Measurements from ENCODE around the gene TMEM178B. TPM values are rescaled to one million over a fixed set of nuclear protein-coding genes. Genes with fewer than 3 reads are reported as not detected.
A peak's percentile ranks its signal among the peaks of the same experiment; 100 is the strongest.
"Not testable (repeated sequence)": the region's sequence is repeated elsewhere in the genome, so short reads cannot be mapped to it uniquely, and the experiment has no call there.

TMEM178B gene
- 1 to 10 TPM in 1 of 7 donors, under 1 TPM in 6; 0.10 to 1.6 (median 0.30) TPM for total RNA-seq
- under 1 TPM; 0.13 to 0.52 TPM for polyA plus RNA-seq
- long read RNA-seq, donor 1, partial matches to known transcripts, result 0 of 1 reads
- long read RNA-seq, donor 1, other reads (novel, unspliced or antisense), result 1 of 1 reads
- long read RNA-seq, donor 2, result 0 reads
- long read RNA-seq, donor 3, result 0 reads

DNA sequence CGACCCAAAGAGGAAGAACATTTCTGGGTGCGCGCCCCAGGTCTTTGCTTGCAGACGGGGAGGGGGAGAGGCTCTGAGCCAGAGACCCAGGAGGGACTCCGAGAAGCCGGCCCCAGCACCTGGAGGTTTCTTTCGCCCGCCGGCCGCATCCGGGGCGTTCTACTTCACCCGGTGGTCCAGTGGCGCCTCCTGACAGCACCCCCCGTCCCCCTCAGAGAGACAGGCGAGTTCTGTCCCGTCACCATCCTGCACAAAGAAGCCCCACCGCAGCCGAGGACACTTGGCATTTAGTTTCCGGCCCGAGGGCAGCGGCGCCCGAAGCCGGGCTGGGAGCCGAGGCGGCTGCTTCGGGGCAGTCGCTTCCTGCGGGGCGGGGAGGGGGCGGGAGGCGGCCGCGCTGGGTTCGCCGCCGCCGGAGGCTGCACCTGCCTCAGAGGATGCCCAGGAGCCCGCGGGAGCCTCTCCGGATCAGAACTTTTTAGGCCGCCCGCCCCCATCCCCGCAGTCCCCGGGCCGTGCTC, at the start of gene TMEM178B:
Gene TMEM178B (plus strand): TSS at position 424 of the 521 bp plus-strand sequence.
- Histone ChIP-seq H3K9me3 (no peaks in the 10 kb centered on the region), H3K4me3 (peak within 1 kb of the TSS; percentile 37), H3K4me1 (ENCODE audit: insufficient read depth) (peaks cover 12% of the 10 kb centered on the region), H3K36me3 (no peaks in the 10 kb centered on the region), H3K27me3 (no peaks in the 10 kb centered on the region), H3K27ac (no peak within 1 kb of the TSS)
- 1% methylated on average over 24 to 47 of the region's 47 CpGs for WGBS, 3 donors
- no peak for DNase-seq
- intact Hi-C loops (cut with DNase I), result no loop called here
- TF ChIP-seq EP300 (IDR thresholded peaks at IDR 0.05), result no peak
- TF ChIP-seq, protein P1, sequence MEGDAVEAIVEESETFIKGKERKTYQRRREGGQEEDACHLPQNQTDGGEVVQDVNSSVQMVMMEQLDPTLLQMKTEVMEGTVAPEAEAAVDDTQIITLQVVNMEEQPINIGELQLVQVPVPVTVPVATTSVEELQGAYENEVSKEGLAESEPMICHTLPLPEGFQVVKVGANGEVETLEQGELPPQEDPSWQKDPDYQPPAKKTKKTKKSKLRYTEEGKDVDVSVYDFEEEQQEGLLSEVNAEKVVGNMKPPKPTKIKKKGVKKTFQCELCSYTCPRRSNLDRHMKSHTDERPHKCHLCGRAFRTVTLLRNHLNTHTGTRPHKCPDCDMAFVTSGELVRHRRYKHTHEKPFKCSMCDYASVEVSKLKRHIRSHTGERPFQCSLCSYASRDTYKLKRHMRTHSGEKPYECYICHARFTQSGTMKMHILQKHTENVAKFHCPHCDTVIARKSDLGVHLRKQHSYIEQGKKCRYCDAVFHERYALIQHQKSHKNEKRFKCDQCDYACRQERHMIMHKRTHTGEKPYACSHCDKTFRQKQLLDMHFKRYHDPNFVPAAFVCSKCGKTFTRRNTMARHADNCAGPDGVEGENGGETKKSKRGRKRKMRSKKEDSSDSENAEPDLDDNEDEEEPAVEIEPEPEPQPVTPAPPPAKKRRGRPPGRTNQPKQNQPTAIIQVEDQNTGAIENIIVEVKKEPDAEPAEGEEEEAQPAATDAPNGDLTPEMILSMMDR (IDR thresholded peaks at IDR 0.05), result no peak
- no peak for TF ChIP-seq POLR2A (IDR thresholded peaks at IDR 0.05)

DNA sequence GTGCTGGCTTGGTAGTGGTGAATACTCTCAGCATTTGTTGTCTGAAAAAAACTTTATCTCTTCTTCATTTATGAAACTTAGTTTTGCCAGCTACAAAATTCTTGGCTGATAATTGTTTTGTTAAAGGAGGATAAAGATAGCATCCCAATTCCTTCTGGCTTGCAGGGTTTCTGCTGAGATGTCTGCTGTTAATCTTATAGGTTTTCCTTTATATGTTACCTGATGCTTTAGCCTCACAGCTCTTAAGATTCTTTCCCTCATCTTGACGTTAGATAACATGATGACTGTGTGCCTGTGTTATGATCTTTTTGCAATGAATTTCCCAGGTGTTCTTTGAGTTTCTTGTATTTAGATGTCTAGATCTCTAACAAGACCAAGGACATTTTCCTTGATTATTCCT, 49.2 kb upstream of the TMEM178B start:
- Histone ChIP-seq H3K27ac (no peak overlapping the region), H3K4me1 (ENCODE audit: insufficient read depth) (no peaks in the 10 kb centered on the region), H3K9me3 (no peaks in the 10 kb centered on the region), H3K36me3 (no peaks in the 10 kb centered on the region), H3K4me3 (no peak overlapping the region), H3K27me3 (no peaks in the 10 kb centered on the region)
- WGBS, 3 donors, result 74 to 84% (median 84%) methylated on average over 1 of the region's 1 CpG
- no peak for TF ChIP-seq POLR2A (IDR thresholded peaks at IDR 0.05)
- no peak for TF ChIP-seq EP300 (IDR thresholded peaks at IDR 0.05)
- TF ChIP-seq, protein P1 (IDR thresholded peaks at IDR 0.05), result no peak
- intact Hi-C loops (cut with DNase I), result no loop called here
- DNase-seq, result no peak

DNA sequence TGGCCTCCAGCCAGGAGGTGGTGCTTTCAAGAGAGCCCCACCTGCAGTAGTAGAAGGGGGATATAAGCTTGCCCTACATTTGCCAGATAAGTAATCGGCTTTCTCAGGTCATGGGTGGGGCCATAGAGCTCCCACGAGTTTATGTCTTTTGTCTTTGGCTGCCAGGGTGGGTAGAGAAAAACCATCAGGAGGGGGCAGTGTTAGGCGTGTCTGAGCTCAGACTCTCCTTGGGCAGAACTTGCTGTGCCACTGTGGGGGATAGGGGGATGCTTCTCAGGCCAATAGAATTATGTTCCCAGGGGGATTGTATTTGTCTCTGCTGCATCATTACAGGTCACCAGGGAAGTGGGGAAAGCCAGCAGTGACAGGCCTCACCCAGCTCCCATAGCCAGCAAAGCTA, 46.8 kb upstream of the TMEM178B start:
- H3K9me3 ChIP-seq, result no peaks in the 10 kb centered on the region
- no peaks in the 10 kb centered on the region for H3K36me3 ChIP-seq
- intact Hi-C loops (cut with DNase I), result no loop called here
- H3K27ac ChIP-seq, result no peak overlapping the region
- WGBS, 3 donors, result 57 to 65% (median 62%) methylated on average over 3 of the region's 3 CpGs
- TF ChIP-seq, protein P1 (IDR thresholded peaks at IDR 0.05), result no peak
- TF ChIP-seq EP300 (IDR thresholded peaks at IDR 0.05) (no peak), POLR2A (IDR thresholded peaks at IDR 0.05) (no peak)
- no peak for DNase-seq
- no peaks in the 10 kb centered on the region for H3K27me3 ChIP-seq
- no peaks in the 10 kb centered on the region for H3K4me1 ChIP-seq (ENCODE audit: insufficient read depth)
- no peak overlapping the region for H3K4me3 ChIP-seq

DNA sequence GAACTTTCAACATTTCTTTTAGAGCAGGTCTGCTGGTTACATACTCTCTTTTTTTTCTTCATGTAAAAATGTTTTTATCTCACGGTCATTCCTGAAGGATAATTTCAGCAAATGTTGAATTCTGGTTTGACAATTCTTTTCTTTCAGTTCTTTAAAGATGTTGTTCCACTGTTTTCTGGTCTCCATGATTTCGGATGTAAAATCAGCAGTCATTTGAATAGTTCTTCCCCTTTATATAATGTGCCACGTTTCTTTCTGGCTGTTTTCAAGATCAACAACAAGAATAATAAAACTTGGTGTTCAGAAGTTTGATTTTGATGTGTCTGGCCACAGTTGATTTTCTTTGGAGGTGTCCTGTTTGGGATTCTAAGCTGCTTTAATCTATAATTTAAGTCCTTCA, 45.1 kb upstream of the TMEM178B start:
- H3K27ac ChIP-seq, result no peak overlapping the region
- no peaks in the 10 kb centered on the region for H3K27me3 ChIP-seq
- intact Hi-C loops (cut with DNase I), result no loop called here
- DNase-seq, result no peak
- H3K4me1 ChIP-seq (ENCODE audit: insufficient read depth), result no peaks in the 10 kb centered on the region
- H3K4me3 ChIP-seq, result no peak overlapping the region
- H3K9me3 ChIP-seq, result no peaks in the 10 kb centered on the region
- TF ChIP-seq, protein P1 (IDR thresholded peaks at IDR 0.05), result no peak
- TF ChIP-seq EP300 (IDR thresholded peaks at IDR 0.05), result no peak
- TF ChIP-seq POLR2A (IDR thresholded peaks at IDR 0.05), result no peak
- WGBS, 3 donors, result 70 to 83% (median 74%) methylated on average over 3 of the region's 3 CpGs
- H3K36me3 ChIP-seq, result no peaks in the 10 kb centered on the region

DNA sequence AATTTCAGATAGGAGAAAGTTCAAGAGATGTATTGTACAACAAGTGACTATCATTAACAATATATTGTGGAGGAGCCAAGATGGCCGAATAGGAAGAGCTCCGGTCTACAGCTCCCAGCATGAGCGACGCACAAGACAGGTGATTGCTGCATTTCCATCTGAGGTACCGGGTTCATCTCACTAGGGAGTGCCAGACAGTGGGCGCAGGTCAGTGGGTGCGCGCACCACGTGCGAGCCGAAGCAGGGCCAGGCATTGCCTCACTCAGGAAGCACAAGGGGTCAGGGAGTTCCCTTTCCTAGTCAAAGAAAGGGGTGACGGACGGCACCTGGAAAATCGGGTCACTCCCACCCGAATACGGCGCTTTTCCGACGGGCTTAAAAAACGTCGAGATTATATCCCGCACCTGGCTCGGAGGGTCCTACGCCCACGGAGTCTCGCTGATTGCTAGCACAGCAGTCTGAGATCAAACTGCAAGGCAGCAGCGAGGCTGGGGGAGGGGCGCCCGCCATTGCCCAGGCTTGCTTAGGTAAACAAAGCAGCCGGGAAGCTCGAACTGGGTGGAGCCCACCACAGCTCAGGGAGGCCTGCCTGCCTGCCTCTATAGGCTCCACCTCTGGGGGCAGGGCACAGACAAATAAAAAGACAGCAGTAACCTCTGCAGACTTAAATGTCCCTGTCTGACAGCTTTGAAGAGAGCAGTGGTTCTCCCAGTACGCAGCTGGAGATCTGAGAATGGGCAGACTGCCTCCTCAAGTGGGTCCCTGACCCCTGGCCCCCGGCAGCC, 41.1 kb upstream of the TMEM178B start:
- not testable (repeated sequence) for H3K27ac ChIP-seq, H3K9me3 ChIP-seq, DNase-seq

DNA sequence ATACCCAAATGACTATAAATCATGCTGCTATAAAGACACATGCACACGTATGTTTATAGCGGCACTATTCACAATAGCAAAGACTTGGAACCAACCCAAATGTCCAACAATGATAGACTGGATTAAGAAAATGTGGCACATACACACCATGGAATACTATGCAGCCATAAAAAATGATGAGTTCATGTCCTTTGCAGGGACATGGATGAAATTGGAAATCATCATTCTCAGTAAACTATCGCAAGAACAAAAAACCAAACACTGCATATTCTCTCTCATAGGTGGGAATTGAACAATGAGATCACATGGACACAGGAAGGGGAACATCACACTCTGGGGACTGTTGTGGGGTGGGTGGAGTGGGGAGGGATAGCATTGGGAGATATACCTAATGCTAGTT, 35.8 kb upstream of the TMEM178B start:
- intact Hi-C loops (cut with DNase I); H3K9me3 ChIP-seq; H3K27me3 ChIP-seq; DNase-seq; H3K36me3 ChIP-seq; H3K4me3 ChIP-seq; H3K4me1 ChIP-seq (ENCODE audit: insufficient read depth); H3K27ac ChIP-seq: not testable (repeated sequence)
- WGBS, 3 donors, result 91 to 100% (median 92%) methylated on average over 3 of the region's 3 CpGs

More for the DNA sequence above, 41.1 kb upstream of the TMEM178B start:
- H3K36me3 ChIP-seq; H3K4me1 ChIP-seq (ENCODE audit: insufficient read depth); H3K27me3 ChIP-seq; H3K4me3 ChIP-seq; intact Hi-C loops (cut with DNase I): not testable (repeated sequence)
- 66 to 78% (median 72%) methylated on average over 30 to 31 of the region's 33 CpGs for WGBS, 3 donors

Data from ovary (tissue), 10 donors.